K562 treated with DMSO at 1 percent for 48 hours (cell line): Measurements from ENCODE around the gene CTDSPL2. TPM values are rescaled to one million over a fixed set of nuclear protein-coding genes. Genes with fewer than 3 reads are reported as not detected.

Experiments
- total RNA-seq: library from RNA; unstranded; fragments of 300-600 nt; gene quantifications from 2 replicates; pipeline ENCODE4 v1.2.3, GENCODE V29; 2022; ENCODE audit warnings: low replicate concordance; ENCODE audit errors: extremely low read depth

Gene CTDSPL2
- not detected in 2 replicates for total RNA-seq

GRCh38 chr15:44426975-44427755, at the start of gene CTDSPL2:
TSS of gene CTDSPL2 (plus strand) at chr15:44427629. CDS start at chr15:44459015, 31,386 bp downstream.

GRCh38 chr15:44536962-44537734, 109.7 kb downstream of the CTDSPL2 start, which contains the start of gene EIF3J:
TSS of gene EIF3J (plus strand) at chr15:44537147. CDS start at chr15:44537195, 48 bp downstream.

Other genes with a start within 250 kb of the CTDSPL2 start
- not detected in 2 replicates for gene FRMD5, start 232.4 kb upstream of the CTDSPL2 start, total RNA-seq
- gene GOLM2, start 138.9 kb upstream of the CTDSPL2 start, total RNA-seq, result not detected in 2 replicates
- not detected in 2 replicates for gene EIF3J, start 109.5 kb downstream of the CTDSPL2 start, total RNA-seq
- not detected in 2 replicates for gene SPG11, start 236.0 kb downstream of the CTDSPL2 start, total RNA-seq